ENCODE results near the gene DUSP22.
"Not testable (repeated sequence)": the region's sequence is repeated elsewhere in the genome, so short reads cannot be mapped to it uniquely, and the experiment has no call there.

Gene DUSP22

DNA sequence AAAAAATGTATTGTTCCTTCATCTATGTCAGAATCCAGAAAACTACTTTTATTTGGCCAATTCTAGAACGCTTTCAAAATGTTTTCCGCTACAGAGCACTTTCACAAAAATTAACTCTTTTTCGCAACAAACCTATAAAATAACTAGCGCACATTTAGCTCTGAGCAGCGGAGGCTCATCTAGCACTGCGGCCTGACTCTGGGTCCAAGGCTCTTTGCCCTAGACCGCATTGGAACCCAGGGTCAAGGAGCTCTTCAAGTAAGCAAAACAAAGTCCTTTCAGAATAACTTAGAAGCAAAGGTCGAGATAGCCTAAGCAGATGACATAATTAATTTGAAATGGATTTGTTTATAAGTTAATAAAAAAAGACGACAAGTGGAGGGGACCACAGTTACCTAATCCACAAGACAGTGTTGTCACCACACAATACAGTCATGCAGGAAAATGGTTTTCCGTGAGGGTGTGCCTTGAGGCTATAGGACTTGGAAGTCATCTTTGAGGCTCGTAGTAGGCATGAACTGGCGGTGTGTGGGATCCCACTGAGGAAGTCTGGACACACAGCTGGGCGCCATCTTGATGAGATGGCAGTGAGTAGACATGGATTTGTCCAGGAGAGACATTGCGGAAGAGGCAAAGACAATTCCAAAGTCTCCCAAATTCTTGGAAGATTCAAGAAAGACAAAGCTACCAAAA lies 70.1 kb downstream of the DUSP22 start:
- no peak for DNase-seq (ENCODE audit: extremely low read depth in 1 of 2, low read depth in 1 of 2)

DNA sequence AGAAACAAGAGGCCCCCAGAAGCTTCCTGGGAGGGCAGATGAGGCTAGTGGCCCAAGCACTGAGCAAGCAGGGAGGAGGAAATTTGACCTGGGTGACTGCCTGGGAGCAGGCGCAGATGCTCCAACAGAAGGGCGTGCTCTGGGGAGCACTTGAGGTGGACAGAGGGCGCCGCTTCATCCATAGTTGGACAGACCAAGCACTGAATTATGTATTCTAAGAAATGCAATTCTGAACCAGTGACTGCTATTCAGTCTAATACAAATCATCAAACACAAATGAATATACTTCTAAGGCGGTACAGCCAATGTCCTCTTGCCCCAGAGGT lies 70.6 kb downstream of the DUSP22 start:
- DNase-seq (ENCODE audit: extremely low read depth in 1 of 2, low read depth in 1 of 2), result no peak

GRCh38 chr6:363291-363690 lies 71.0 kb downstream of the DUSP22 start:
- DNase-seq (ENCODE audit: extremely low read depth in 1 of 2, low read depth in 1 of 2), result no peak

DNA sequence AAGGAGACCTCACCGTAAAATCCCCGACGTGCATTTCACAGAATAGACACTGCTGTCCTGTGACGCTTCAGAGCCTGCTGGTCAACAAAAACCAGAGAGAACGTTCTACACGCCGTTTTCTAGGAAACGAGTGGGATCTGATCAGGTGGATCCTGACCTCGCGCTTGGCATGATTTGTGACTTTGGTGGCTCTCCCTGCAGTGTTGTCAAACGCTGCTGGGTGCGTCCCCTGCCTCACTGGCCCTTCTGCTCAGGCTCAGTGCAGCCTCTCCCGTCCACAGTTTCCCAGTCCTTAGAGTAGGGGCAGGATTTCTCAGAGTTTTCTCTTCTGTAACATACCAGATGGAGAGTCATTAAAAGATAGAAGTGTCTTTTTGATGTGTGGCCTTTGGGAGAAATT lies 71.6 kb downstream of the DUSP22 start:
- DNase-seq (ENCODE audit: extremely low read depth in 1 of 2, low read depth in 1 of 2), result no peak

DNA sequence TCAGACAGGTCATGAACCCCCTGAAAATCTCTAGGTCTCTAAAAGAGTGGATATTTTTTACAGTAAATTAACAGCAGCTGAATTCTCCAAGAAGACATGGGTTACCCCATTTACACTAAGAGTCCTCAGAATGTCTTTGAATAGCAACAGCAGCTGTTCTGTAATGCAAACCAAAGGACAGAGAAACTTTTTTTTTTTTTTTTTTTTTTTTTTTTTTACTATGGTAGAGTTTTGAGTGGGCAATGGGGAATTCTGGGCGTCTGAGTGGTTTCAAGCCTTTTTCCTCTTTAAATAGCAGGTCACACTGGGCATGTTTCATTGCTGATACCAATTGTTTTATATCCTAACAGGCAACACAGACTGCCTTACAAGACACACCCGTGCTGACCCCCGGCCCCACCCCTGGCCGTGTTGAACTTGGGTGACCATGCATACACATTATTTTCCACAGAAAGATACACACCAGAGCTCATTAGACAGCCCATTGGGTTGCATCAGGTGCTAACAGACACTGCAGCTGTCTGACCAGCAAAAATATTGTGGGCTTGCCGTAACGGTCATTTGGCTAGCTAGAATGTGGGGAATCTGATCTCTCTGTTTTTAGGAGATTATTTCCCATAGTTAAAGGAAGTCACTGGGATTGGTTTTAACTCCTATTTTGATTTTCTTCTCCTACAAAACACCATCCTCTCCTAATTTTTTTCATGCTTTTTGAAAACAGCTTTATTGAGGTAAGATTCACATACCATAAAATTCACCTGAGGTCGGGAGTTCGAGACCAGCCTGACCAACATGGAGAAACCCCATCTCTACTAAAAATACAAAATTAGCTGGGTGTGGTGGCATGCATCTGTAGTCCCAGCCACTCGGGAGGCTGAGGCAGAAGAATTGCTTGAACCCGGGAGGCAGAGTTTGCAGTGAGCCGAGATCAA lies 72.6 kb downstream of the DUSP22 start:
- no peak for DNase-seq (ENCODE audit: extremely low read depth in 1 of 2, low read depth in 1 of 2)

GRCh38 chr6:365835-366234 lies 73.5 kb downstream of the DUSP22 start:
- DNase-seq (ENCODE audit: extremely low read depth in 1 of 2, low read depth in 1 of 2), result no peak

DNA sequence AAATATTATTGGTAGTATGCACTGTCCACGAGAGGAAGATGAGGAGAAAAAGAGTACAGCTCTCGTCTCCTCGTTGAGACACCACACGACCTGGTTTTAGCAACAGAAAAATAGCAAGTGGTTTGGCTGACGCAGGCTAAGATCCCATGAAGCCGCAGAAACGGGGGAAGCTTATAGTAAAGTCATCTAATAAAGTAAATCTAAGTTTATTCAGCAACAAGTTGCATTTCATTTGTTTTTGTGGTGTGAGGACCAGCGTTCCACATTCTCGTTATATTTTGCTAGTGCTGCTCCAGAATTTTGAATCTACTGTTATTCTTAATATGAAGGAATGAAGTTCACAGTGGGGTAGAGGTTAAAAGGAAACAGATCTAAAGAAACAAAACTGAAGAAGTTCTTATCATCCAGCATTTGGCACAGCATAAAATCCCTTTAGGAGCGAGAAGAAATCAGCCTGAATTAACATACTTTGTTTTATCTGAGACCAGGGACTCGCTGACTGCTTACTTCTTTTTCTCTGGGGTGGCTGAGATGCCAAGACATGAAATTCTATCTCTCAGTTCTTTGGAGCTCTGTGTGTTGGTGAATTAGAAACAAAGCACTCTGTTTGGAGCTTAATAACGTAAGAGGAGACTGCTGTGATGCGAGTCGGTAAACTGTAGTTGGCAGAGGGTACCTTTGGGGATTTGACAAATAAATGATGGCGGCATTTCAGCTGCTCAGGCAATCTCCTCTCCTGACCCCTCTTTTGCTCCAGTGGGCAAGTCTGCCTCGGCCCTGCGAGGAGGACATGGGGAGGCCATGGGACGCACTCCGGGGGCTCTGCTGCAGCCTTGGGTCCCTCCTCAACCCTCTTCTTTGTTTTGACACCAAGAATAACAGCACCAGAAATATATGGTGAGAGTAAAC lies 74.4 kb downstream of the DUSP22 start:
- DNase-seq (ENCODE audit: extremely low read depth in 1 of 2, low read depth in 1 of 2), result no peak

DNA sequence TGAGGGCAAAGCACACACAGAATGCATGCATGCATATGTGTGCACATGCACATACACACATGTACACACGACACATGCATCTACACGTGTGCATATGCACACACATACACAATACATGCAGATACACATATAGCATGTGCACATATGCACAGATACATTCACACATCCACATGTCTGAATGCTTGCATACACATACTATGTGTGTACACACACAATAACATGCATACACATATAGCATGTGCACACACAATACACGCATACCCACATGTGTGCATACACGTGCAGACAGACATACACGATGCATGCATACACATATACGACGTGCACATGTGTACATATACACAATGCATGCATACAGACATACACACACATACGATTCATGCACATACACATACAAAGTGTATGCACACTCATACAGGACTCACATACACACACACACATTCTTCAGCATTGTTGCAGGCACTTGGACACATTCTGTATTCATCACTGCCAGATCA lies 75.1 kb downstream of the DUSP22 start:
- no peak for DNase-seq (ENCODE audit: extremely low read depth in 1 of 2, low read depth in 1 of 2)

DNA sequence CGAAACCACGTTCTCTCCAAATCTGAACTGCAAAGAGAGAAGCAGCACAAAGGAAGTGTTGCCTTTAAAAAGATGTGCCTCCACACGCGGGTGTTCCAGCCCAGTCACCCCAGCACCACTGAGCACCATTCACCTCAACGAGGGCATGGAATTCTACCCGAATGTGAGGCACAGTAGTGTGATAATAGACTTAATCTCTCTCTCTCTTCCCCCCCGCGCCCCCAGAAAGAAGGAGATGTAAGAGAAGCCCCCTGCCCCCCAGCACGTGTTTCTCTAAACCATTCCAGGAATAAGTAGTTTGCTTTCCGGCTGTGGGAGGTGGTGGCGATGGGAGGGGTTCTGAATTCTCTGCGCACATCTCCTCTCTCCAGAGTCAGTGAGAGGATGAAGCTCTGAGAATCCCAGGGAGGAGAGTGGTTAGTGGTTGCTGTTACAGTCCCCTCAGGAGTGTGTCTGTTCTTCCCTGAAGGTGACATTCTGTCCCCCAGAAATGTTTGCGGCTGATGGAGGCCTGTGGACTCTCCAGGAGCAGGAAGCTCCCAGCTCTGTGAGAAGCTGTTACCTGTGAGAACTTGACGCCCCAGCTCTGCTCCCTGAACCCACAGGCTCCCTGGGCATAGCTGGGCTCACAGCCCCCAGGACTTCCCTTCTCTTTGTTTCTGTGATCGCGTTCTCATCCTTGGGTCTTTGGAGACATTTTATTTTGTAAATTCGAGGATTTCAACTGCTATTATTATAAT lies 75.8 kb downstream of the DUSP22 start:
- DNase-seq (ENCODE audit: extremely low read depth in 1 of 2, low read depth in 1 of 2), result no peak

DNA sequence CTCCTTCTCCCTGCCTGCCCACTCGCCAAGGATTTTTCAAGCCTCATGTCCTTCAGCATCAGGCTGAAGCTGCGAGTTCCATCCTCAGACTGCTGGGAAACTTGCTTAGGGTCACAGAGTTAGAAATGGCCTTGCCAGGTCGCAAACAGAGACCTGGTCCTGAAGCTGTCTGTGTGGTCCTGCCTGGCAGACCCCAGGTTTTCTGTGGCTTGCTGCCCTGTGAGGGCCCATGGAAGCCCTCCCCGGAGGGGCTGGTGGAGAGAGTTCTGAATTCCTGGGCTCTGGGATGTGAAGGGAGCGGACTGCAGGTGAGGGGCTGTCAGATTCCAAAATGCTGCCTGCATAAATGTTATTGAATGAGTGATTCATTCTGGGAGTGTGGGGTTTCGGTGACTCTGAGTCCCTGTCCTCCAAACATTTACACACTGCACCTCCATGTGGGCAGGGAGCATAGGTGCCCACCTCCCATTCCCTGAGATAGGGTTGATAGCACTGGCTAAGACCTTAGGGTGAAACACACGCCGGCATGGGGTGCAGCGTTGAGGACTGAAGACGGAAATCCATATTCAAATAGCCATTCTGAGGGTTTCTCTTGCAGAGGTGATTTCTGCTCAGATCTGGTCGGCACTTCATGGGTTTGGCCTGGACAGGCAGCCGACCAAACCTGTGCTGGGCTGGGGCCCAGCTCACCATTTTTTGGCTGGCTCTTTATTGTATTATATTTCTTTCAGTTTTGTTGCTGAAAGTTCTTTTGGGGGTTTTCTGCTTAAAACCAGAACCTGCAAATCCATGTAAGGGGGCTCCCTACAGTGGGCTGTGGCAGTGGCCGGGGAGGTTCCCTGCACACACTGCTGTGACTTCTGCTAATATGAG lies 77.5 kb downstream of the DUSP22 start:
- no peak for DNase-seq (ENCODE audit: extremely low read depth in 1 of 2, low read depth in 1 of 2)

DNA sequence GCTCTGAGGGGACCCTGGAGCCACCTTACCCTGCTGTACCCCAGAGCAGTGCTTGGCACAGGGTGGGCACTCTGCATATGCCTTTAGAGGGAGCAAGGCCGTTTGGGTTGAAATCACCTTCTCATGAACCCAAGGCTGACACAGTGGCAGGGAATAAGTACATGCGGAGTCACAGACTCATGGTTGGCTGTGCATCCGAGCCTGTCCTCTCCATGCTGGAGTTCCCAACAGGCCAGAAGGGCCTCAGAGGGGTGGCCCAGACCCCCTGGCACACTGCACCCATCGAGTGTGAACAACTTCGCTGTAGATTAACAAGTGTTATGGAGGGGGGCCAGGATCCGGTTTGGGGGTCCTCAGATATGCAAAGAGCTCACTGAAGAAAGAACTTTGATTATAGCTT lies 78.3 kb downstream of the DUSP22 start:
- no peak for DNase-seq (ENCODE audit: extremely low read depth in 1 of 2, low read depth in 1 of 2)

- not testable (repeated sequence) for DNase-seq (ENCODE audit: extremely low read depth in 1 of 2, low read depth in 1 of 2)
These were observed 79.6 kb downstream of the DUSP22 start for GRCh38 chr6:371851-372250.

DNA sequence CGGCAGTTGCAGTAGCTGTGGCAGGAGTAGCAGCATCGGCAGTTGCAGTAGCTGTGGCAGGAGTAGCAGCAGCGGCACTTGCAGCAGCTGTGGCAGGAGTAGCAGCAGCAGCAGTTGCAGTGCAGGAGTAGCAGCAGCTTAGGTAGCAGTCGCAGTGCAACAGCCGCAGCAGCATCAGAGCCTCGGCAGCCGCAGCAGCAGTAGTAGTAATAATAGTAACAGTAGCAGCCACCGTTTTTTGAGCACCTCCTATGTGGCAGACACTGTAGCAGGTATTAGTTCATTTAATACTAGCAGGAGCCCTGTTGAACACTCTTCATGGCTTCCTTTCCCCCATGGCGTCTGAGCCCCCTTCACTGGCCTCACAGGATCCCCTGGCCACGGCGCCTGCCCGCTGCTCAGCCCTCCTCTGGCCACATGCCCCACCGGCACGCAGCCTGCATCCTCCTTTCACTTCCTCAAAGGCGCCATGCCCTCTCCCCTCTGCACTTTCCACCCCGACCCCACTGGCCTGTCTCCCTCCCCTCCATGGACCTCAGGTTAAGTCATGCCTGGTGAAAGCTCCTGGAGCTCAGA lies 80.1 kb downstream of the DUSP22 start:
- DNase-seq (ENCODE audit: extremely low read depth in 1 of 2, low read depth in 1 of 2), result no peak

DNA sequence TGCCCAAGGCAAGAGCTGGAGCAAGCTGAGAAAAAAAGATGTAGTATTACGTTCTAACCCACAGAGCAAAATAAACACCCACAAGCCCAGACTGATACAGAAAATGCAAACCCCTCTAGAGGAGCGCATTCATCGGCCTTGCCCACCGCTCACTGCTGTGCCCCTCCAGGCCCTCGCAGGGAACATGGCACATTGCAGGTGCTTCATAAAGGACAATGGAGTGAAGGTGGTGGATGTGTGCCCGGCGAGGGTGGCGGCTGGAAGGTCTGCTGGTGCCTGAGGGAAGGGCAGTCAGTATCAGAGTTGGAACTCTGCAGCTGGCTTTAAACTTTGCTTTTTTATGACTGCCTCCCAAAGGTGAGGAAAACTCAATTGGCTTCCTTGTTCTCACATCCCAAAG lies 80.7 kb downstream of the DUSP22 start:
- DNase-seq (ENCODE audit: extremely low read depth in 1 of 2, low read depth in 1 of 2), result no peak

GRCh38 chr6:373773-374724 lies 81.8 kb downstream of the DUSP22 start:
- no peak for DNase-seq (ENCODE audit: extremely low read depth in 1 of 2, low read depth in 1 of 2)

GRCh38 chr6:374956-375355 lies 82.7 kb downstream of the DUSP22 start:
- DNase-seq (ENCODE audit: extremely low read depth in 1 of 2, low read depth in 1 of 2), result no peak

- DNase-seq (ENCODE audit: extremely low read depth in 1 of 2, low read depth in 1 of 2), result no peak
These were observed 84.7 kb downstream of the DUSP22 start for GRCh38 chr6:376827-377640.
